ENCODE results near the gene DENND1A.

The DENND1A gene

DNA sequence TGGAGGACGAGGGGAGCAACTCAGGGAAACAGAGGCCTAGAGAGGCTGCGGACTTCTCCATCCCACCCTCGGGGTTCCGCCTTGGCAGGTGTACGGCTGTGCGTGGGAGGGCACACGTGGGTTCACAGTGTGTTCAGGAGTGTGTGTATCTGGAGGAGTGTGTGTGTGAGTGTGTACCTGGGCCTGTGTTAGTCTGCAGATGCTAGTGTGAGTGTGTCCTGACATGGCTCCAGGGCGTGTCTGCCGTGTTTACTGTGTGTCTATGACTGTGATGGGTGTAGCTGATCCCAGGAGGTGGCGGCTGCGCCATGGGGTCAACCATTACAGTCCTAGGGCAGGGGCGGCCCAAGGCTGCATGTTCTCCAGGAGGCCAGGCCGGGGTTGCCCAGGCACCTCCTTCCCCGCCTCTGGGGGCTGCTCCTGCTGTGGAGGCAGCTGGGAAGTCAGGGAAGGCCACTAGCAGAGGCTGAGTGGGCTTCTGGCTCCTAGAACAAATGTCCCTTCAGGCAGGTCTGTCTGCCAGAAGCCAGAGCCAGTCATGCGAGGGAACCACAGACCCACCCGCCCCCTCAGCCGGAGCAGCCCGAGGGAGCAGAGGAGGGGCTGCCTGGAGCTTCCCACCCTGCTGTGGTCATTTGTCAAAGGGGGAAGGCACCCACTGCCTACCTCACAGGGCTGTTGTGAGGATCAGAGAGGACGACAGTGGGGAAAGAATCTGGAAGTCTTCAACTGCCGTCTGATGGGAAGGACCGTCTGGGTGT lies 552.5 kb downstream of the DENND1A start:
- no peak for DNase-seq

DNA sequence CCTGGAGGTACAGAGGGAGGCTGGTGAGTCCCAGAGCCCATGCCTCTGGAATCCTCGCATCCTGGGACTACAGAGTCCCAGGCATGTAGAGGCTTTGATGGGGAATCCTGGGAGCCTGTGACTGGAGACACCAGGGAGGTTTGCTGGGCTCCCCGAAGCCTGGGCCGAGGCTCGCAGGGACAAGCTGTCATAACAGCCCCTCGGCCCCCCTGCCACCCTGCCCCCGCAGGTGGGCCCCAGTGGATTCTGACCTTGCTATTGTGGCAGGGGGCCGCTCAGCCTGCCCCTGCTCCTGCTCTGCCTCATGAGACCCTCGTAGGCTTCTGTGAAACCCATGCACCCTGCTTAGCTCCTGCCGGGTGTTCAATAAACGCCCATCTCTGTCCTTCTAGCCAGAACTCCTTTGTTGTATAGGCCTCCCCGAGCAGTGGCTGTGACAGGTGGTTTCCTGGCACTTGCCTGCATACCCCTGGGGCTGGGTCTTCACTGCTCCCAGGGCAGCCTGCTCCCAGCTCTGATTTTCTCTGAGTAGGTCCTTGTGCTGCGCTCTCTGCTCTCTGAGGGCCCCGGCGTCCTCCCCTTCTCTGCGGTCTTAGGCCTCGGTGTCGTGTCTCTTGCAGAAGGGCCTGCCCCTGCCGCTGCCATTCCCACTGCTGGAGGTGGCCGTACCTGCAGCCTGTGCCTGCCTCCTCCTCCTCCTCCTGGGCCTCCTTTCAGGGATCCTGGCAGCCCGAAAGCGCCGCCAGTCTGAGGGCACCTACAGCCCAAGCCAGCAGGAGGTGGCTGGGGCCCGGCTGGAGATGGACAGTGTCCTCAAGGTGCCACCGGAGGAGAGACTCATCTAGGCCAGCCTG lies 553.5 kb downstream of the DENND1A start:
- DNase-seq: no peak

- no peak for DNase-seq
Observed at GRCh38 chr9:123375469-123376132, 554.3 kb downstream of the DENND1A start.

GRCh38 chr9:123373946-123374345 lies 556.0 kb downstream of the DENND1A start:
- no peak for DNase-seq

DNA sequence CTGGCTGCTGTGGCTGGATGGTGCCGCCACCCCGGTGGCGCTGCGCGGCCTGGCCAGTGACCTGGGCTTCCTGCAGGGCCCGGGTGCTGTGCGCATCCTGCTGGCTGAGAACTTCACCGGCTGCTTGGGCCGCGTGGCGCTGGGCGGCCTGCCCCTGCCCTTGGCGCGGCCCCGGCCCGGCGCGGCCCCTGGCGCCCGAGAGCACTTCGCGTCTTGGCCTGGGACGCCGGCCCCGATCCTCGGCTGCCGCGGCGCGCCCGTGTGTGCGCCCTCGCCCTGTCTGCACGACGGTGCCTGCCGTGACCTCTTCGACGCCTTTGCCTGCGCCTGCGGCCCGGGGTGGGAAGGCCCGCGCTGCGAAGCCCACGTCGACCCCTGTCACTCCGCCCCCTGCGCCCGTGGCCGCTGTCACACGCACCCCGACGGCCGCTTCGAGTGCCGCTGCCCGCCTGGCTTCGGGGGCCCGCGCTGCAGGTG lies 556.4 kb downstream of the DENND1A start:
- no peak for DNase-seq

DNA sequence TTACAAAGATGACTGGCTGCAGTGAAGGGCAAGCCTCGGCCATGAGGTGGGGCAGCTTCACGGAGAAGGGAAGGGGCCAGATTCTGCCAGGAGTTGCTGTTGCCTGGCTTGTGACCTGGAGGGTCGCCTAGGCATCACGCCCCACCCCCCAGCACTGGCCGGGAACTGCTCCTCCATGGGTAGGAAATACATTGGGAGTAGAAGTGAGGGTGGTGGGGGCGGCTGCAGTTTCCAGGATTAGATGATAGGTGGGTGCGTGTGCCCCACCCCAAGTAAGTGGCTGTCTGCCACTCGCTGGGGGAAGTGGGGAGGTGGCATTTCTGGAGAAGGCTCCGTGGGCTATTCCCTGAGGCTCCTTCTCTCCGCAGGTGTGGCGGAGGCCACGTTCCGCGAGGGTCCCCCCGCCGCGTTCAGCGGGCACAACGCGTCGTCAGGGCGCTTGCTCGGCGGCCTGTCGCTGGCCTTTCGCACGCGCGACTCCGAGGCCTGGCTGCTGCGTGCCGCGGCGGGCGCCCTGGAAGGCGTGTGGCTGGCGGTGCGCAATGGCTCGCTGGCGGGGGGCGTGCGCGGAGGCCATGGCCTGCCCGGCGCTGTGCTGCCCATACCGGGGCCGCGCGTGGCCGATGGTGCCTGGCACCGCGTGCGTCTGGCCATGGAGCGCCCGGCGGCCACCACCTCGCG lies 557.0 kb downstream of the DENND1A start:
- no peak for DNase-seq

DNA sequence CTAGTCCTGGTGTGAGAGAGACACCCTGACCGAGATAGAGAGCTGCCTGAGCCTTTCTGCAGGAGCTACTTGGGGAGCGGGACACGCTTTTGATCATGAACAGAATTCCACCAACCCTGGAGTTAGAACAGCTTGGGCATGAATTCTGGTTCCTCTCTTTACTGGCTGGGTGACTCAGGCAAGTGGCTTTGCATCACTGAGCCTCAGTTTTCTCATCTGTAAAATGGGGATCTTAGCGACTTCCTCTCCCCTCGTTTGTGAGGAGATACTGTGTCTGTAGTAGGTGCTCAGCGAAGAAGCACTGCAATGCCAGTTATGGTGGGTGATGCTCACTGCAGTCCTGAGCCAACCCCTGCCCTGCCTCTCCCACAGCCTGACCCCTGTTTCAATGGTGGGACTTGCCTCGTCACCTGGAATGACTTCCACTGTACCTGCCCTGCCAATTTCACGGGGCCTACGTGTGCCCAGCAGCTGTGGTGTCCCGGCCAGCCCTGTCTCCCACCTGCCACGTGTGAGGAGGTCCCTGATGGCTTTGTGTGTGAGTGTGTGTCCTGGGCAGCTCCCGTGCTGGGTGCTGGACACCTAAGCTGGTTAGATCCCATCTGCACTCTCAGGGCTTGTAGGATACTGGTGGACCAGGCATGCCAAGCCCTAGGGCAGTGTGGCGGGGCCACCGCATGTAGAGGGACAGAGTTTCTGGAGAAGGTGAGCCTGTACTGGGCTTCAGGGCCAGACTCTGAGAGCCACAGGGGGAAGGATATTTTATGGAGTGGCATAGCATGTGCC lies 557.9 kb downstream of the DENND1A start:
- no peak for DNase-seq

- DNase-seq: no peak
Observed at GRCh38 chr9:123371228-123371584, 558.7 kb downstream of the DENND1A start.

GRCh38 chr9:123370526-123371227 lies 559.2 kb downstream of the DENND1A start:
- no peak for DNase-seq

DNA sequence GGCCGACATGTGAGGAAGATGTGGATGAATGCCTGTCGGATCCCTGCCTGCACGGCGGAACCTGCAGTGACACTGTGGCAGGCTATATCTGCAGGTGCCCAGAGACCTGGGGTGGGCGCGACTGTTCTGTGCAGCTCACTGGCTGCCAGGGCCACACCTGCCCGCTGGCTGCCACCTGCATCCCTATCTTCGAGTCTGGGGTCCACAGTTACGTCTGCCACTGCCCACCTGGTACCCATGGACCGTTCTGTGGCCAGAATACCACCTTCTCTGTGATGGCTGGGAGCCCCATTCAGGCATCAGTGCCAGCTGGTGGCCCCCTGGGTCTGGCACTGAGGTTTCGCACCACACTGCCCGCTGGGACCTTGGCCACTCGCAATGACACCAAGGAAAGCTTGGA lies 559.8 kb downstream of the DENND1A start:
- no peak for DNase-seq

DNA sequence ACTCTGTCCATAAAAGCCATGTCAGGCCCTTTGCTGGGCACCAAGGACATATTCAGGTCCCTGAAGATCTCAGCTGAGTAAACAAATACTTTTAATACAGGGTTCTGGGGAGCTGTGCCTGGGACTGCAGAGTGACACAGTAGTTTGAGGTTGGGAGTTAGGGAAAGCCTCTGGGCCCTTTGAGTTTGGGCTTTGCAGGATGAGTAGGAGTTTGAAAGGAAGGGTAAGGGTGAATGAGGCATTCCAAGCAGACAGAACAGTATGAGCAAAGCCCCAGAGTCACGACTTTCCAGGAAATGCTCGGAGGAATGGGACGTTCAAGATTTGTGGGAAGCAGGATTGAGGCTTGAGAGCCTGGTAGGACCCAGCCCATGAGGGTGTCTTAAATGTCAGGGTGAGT lies 560.6 kb downstream of the DENND1A start:
- no peak for DNase-seq

- DNase-seq: no peak
Observed at GRCh38 chr9:123368536-123369153, 561.3 kb downstream of the DENND1A start.

DNA sequence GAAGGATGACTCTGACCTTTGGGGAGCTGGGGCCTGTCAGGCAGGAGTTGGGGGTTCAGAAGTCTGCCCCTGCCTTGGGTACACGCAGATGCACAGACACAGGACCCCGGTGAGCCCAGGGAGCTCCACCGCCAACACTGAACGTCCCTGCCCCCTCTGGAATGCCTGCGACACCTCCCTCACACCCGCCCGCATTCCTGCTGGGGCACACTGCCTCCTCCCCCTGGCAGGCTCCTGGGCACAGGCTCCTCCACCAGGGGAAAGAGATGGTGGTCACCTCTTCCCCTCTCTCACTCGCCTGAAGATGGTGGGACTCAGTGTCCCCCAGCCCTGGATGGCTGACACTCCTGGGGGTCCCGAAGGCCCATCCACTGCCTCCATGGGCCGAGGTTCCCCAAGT lies 561.9 kb downstream of the DENND1A start:
- no peak for DNase-seq

GRCh38 chr9:123365881-123366528 lies 563.9 kb downstream of the DENND1A start:
- no peak for DNase-seq

DNA sequence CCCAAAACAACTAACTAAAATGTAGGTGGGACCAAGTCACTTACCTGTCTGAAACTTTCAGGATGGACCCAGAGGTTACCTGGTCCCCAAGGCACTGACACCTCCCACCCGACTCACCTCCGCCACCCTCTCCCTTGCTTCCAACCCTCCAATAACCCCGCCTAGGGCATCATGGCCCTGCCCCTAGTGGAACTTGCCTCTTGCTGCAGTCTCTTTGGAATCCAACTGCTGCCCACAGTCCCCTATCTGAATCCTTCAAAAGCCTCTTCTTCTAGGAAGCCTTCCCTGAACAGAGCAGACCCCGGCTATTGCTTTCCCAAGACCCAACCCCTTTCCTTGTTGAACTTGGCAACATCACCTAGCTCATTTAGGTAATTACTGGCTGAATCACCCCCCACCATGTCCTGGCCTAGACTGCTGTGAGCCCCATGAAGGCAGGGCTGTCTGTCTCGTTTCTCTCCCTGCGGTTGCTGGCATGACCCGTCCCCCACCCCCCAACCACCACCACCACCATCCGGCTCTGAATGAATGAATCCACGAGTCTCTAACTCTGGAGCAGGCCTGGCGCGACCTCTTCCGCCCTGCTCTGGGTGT lies 564.5 kb downstream of the DENND1A start:
- DNase-seq: no peak

DNA sequence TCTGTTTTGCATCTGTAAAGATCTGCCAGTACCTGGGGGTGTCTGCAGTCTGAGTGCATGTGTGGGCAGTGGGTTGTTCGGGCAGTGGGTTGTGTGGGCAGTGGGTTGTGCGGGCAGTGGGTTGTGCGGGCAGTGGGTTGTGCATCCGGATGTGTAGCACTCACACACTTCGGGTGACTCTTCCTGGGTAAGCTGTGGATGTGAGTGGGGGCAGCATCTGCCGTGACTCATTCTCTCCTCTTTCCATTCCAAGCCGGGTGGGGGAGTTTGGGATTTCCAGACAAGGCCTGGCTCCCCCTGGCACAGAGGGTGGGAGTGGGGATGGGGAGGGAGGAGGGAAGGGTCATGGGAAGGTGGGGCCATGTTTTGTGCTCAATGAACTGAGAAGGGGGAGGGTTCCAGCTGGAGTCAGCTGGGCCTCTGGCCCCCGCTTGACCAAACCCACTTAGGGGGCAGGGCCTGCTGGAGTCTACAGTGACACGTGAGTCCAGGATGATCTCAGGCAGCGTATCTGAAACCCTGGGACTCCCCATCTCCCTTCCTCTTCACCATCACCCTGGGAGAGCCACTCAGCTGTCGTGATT lies 565.6 kb downstream of the DENND1A start:
- DNase-seq: no peak

- no peak for DNase-seq
Observed at GRCh38 chr9:123362856-123363255, 567.1 kb downstream of the DENND1A start.

DNA sequence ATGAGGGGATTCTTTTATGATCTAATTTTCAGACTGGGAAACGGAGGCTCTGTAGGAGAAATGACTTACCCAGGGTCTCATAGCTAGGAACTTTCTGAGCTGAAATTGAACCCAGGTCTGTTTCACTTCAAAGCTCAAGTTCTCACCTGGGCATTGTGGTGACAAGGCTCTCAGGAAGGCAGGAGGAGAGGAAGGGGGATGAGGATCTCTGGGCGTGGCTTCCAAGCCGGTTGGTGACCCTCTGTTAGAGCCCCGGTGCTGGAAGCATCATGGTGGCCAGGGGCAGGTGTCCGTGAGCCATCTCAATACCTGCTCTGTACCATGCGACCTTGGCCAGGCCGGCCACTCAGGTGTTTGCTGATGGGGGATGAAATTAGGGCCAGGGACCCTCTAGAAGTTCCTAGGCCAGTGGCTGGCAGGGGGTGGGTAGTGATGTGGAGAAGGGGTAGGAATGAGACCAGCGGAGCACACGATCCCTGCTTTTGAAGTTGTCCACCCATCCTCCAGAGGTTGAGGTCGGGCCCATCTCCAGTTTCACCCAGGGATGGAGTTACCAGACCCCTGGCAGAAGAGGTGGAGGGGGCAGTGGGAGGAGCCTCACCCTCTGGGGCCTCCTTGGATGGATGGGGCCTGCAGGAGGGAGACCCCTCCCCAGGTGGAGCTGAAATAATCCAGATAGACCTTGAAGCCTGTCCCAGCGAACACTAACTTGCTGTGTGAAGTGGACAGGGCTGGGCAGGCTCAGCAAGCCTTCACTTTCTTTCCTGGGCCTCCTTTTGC lies 568.0 kb downstream of the DENND1A start:
- no peak for DNase-seq
